Heart left ventricle (tissue), 16 donors: Measurements from ENCODE around the gene TC2N. TPM values are rescaled to one million over a fixed set of nuclear protein-coding genes. Genes with fewer than 3 reads are reported as not detected.

Experiments
- ATAC-seq, 4 donors: fragments of 200-7000 bp; cut with Tn5 transposase; one replicate each; pipeline ENCODE4 v1.9.1; 2020 to 2022; ENCODE audit warnings: moderate library complexity in 4 of 4, mild to moderate bottlenecking in 3 of 4, moderate number of reproducible peaks in 1 of 4
- DNase-seq, 5 donors: peaks; one replicate each; pipeline ENCODE4 v3.0.0-alpha.2; 2020
- H3K27ac ChIP-seq, 12 donors: fragments of 200-600 bp; sonication (generic) in 4 of 12; one replicate each; pipeline versions ENCODE4 v1.5.0 to v1.8.0; 2016 to 2022; ENCODE audit warnings: mild to moderate bottlenecking in 2 of 12
- H3K27me3 ChIP-seq, 9 donors: fragments of 200-600 bp; sonication (generic) in 2 of 9; one replicate each; pipeline versions ENCODE4 v1.5.1 to v1.8.0; 2016 to 2022; ENCODE audit warnings: mild to moderate bottlenecking in 3 of 9
- H3K36me3 ChIP-seq, 9 donors: fragments of 200-600 bp; sonication (generic) in 2 of 9; one replicate each; pipeline versions ENCODE4 v1.5.0 to v1.8.0; 2018 to 2022; ENCODE audit warnings: mild to moderate bottlenecking in 2 of 9
- H3K4me1 ChIP-seq, 12 donors: fragments of 200-600 bp; sonication (generic) in 4 of 12; one replicate each; pipeline versions ENCODE4 v1.5.0 to v1.8.0; 2016 to 2022; ENCODE audit warnings: mild to moderate bottlenecking in 3 of 12
- H3K4me3 ChIP-seq, 12 donors: fragments of 200-600 bp; sonication (generic) in 4 of 12; one replicate each; pipeline versions ENCODE4 v1.5.0 to v1.8.0; 2017 to 2022; ENCODE audit warnings: mild to moderate bottlenecking in 9 of 12, moderate library complexity in 4 of 12
- H3K9me3 ChIP-seq, 12 donors: fragments of 200-600 bp; sonication (generic) in 4 of 12; one replicate each; pipeline versions ENCODE4 v1.5.0 to v1.8.0; 2016 to 2022; ENCODE audit warnings: mild to moderate bottlenecking in 1 of 12
- CTCF ChIP-seq, 12 donors: fragments of 200-600 bp; sonication (generic) in 4 of 12; IDR thresholded peaks; one replicate each; pipeline versions ENCODE4 v1.5.0 to v1.8.0; 2018 to 2022; ENCODE audit warnings: antibody characterized with exemption in 12 of 12, mild to moderate bottlenecking in 5 of 12
- POLR2A ChIP-seq, 2 donors: fragments of 450-650 bp; IDR thresholded peaks; one replicate each; pipeline ENCODE4 v1.6.1; 2017; ENCODE audit warnings: antibody characterized with exemption in 2 of 2, mild to moderate bottlenecking in 2 of 2, moderate library complexity in 2 of 2
- WGBS, 4 donors: extraction: QIAGEN DNeasy Blood & Tissue Kit in 2 of 4; methylation state at CpG; one replicate each; pipeline versions ENCODE4 v1.1.5 to v1.1.7; 2013 to 2018; 5-methylcytosine and 5-hydroxymethylcytosine counted together
- intact Hi-C, 10 donors: fragments of 100-400 bp; cut with DNase I; formaldehyde crosslinking; loops; one replicate each; pipeline versions ENCODE4 v1.11.1 to v1.14.2; 2022
- polyA plus RNA-seq, 2 donors: library from polyadenylated mRNA; stranded (reverse); fragments of 200-250 nt; gene quantifications; one replicate each; pipeline ENCODE4 v1.2.3, GENCODE V29; 2013
- total RNA-seq, 9 donors: library from RNA; depleted of rRNA in 2 of 9; stranded (reverse); fragments of >200 nt in 2 of 9; fragmentation: NEBNext Ultra II Directional in 3 of 9; extraction: Animal tissue kit (Norgen Biotek cat#: 25700) in 3 of 9; gene quantifications; one replicate each; pipeline versions ENCODE4 v1.1.0 to v1.2.4, GENCODE V29; 2016 to 2023
- donor health status: ischemic (EF 13 %, LVEDD 7.1; RV severe dilation, severe dysfunction).
- donor health status: healthy with polysubstance abuse.
- donor health status: DM: no; HTN: yes; CAD: no.
- donor health status: DM: no; HTN: no; CAD: no.
- donor health status: ischemic (EF 25% LVEDD 6.9; RV normal size, moderate dysfunction).
- donor health status: ischemic (EF 25% LVEDD 5.7; RV mildly dilated, moderate dysfunction).
- donor health status: healthy.
- donor health status: DM: yes; HTN: yes; CAD: no.
- donor health status: ischemic (EF 35%, LVEDD 5.7; RV mildly dilated, moderate dysfunction).
- donor health status: nonischemic (EF 11% LVEDD 7.7; RV severe dilation, severe dysfunction).
- donor health status: DM: yes; HTN: yes; CAD: no.
- donor health status: PGD.
- donor health status: ischemic (EF 29% LVEDD 5.4; RV normal size, mild dysfunction).
- donor health status: nonischemic (EF 23%, LVEDD 6.1; RV moderate dilation, normal function).

The TC2N gene
- total and polyA plus RNA-seq, 11 donors = 1.1 to 17.1 (median 2.8) TPM

- ATAC-seq (no peak), DNase-seq (no peak)
- Histone ChIP-seq H3K27me3 (peaks cover 0 to 15% (median 0%) of the 10 kb centered on the region in 9 donors), H3K4me3 (no peak overlapping the region), H3K4me1 (peaks cover 0 to 31% (median 0%) of the 10 kb centered on the region in 12 donors), H3K9me3 (no peaks in the 10 kb centered on the region), H3K27ac (peak overlapping the region in 1 of 12 donors; percentile 59), H3K36me3 (no peaks in the 10 kb centered on the region)
- intact Hi-C loops = no loop called here
- 61 to 91% (median 86%) methylated on average over 2 of the region's 2 CpGs for WGBS, 4 donors
- TF ChIP-seq POLR2A (IDR thresholded peaks at IDR 0.05) = no peak
- no peak for TF ChIP-seq CTCF (IDR thresholded peaks at IDR 0.05)
Observed at GRCh38 chr14:91861091-91861490, 6.2 kb downstream of the TC2N start.

GRCh38 chr14:91860238-91860637, 7.1 kb downstream of the TC2N start:
- intact Hi-C loops = no loop called here
- Histone ChIP-seq H3K27ac (no peak overlapping the region), H3K9me3 (no peaks in the 10 kb centered on the region), H3K36me3 (no peaks in the 10 kb centered on the region), H3K4me1 (peaks cover 0 to 38% (median 0%) of the 10 kb centered on the region in 12 donors), H3K27me3 (peaks cover 0 to 15% (median 0%) of the 10 kb centered on the region in 9 donors), H3K4me3 (no peak overlapping the region)
- TF ChIP-seq POLR2A (IDR thresholded peaks at IDR 0.05) (no peak), CTCF (IDR thresholded peaks at IDR 0.05) (no peak)
- no peak for DNase-seq
- ATAC-seq = no peak

- Histone ChIP-seq H3K4me3 (no peak overlapping the region), H3K9me3 (no peaks in the 10 kb centered on the region), H3K4me1 (peaks cover 0 to 46% (median 3%) of the 10 kb centered on the region in 12 donors), H3K36me3 (no peaks in the 10 kb centered on the region), H3K27me3 (peaks cover 0 to 15% (median 0%) of the 10 kb centered on the region in 9 donors), H3K27ac (no peak overlapping the region)
- ATAC-seq (peak in 2 of 4 donors; percentile 40 to 45), DNase-seq (no peak)
- 20 to 30% (median 27%) methylated on average over 8 of the region's 8 CpGs for whole genome bisulfite sequencing, 4 donors
- intact Hi-C loops = no loop called here
- no peak for TF ChIP-seq CTCF (IDR thresholded peaks at IDR 0.05)
- TF ChIP-seq POLR2A (IDR thresholded peaks at IDR 0.05) = no peak
Observed at GRCh38 chr14:91858536-91859275, 8.6 kb downstream of the TC2N start.

GRCh38 chr14:91857614-91858013, 9.7 kb downstream of the TC2N start:
- WGBS, 4 donors = 91 to 100% (median 93%) methylated on average over 2 of the region's 2 CpGs
- TF ChIP-seq CTCF (IDR thresholded peaks at IDR 0.05) = no peak
- no peak for TF ChIP-seq POLR2A (IDR thresholded peaks at IDR 0.05)
- no peaks in the 10 kb centered on the region for H3K9me3 ChIP-seq
- DNase-seq = no peak
- no peak for ATAC-seq
- peaks cover 0 to 48% (median 3%) of the 10 kb centered on the region in 12 donors for H3K4me1 ChIP-seq
- intact Hi-C loops = no loop called here
- H3K27me3 ChIP-seq = peaks cover 0 to 15% (median 0%) of the 10 kb centered on the region in 9 donors
- H3K4me3 ChIP-seq = no peak overlapping the region
- no peaks in the 10 kb centered on the region for H3K36me3 ChIP-seq
- no peak overlapping the region for H3K27ac ChIP-seq
